ENCODE data around the gene MIA2.
"Not testable (repeated sequence)": the region's sequence is repeated elsewhere in the genome, so short reads cannot be mapped to it uniquely, and the experiment has no call there.

MIA2 gene

GRCh38 chr14:39230416-39231035, 3.2 kb upstream of the MIA2 start:
- DNase-seq = no peak

- not testable (repeated sequence) for DNase-seq
Measured at GRCh38 chr14:39231751-39232553, 1.8 kb upstream of the MIA2 start.

- DNase-seq = no peak
Measured at GRCh38 chr14:39232554-39233415, 930 bp upstream of the MIA2 start.

GRCh38 chr14:39234986-39235385, 1.3 kb downstream of the MIA2 start:
- DNase-seq = not testable (repeated sequence)

- DNase-seq = not testable (repeated sequence)
Measured at GRCh38 chr14:39235466-39235865, 1.8 kb downstream of the MIA2 start.

GRCh38 chr14:39240769-39241168, 7.1 kb downstream of the MIA2 start:
- DNase-seq = no peak

- DNase-seq = no peak
Measured at GRCh38 chr14:39241637-39242036, 7.9 kb downstream of the MIA2 start.

- no peak for DNase-seq
Measured at GRCh38 chr14:39243831-39244230, 10.1 kb downstream of the MIA2 start.

- DNase-seq = no peak
Measured at GRCh38 chr14:39246618-39247017, 12.9 kb downstream of the MIA2 start.

- no peak for DNase-seq
Measured at GRCh38 chr14:39247256-39247655, 13.5 kb downstream of the MIA2 start.

- DNase-seq = no peak
Measured at GRCh38 chr14:39251547-39251946, 17.8 kb downstream of the MIA2 start.

- DNase-seq = not testable (repeated sequence)
Measured at GRCh38 chr14:39257388-39257787, 23.7 kb downstream of the MIA2 start.

GRCh38 chr14:39258782-39259545, 25.2 kb downstream of the MIA2 start:
- no peak for DNase-seq

- DNase-seq = not testable (repeated sequence)
Measured at GRCh38 chr14:39260161-39260560, 26.4 kb downstream of the MIA2 start.

GRCh38 chr14:39262214-39262613, 28.5 kb downstream of the MIA2 start:
- DNase-seq = not testable (repeated sequence)

GRCh38 chr14:39264057-39264456, 30.3 kb downstream of the MIA2 start:
- no peak for DNase-seq

GRCh38 chr14:39264558-39264957, 30.8 kb downstream of the MIA2 start:
- no peak for DNase-seq

- DNase-seq = no peak
Measured at GRCh38 chr14:39265033-39265432, 31.3 kb downstream of the MIA2 start.

- DNase-seq = no peak
Measured at GRCh38 chr14:39265806-39266524, 32.2 kb downstream of the MIA2 start.

- no peak for DNase-seq
Measured at GRCh38 chr14:39266525-39266870, 32.8 kb downstream of the MIA2 start.

- DNase-seq = peak; percentile 41
Measured at GRCh38 chr14:39266871-39267607, 33.3 kb downstream of the MIA2 start.
